Measurements from ENCODE around the gene TCF25.

DNA sequence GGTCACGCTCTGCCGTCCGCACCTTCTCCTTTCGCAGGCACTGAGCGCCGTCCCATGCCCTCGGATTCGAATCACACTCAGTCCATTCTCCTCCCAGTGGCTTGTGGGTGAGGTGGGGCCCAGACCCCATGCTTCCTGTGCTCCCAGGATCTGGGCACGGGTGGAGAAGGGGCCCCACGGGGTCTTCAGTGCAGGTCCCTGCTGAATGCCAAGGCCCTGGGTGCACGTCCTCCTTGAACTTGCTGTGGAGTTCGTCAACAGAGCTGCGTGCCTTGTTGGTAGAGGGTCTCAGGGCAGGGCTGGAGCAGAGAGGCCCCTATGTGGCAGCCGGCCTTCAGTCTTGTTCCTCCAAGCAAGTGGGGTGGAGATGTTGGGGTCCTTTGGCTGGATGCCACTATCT lies 38.0 kb downstream of the TCF25 start:
- TF ChIP-seq POLR2A (IDR thresholded peaks at IDR 0.05) = no peak
- TF ChIP-seq, protein P1, sequence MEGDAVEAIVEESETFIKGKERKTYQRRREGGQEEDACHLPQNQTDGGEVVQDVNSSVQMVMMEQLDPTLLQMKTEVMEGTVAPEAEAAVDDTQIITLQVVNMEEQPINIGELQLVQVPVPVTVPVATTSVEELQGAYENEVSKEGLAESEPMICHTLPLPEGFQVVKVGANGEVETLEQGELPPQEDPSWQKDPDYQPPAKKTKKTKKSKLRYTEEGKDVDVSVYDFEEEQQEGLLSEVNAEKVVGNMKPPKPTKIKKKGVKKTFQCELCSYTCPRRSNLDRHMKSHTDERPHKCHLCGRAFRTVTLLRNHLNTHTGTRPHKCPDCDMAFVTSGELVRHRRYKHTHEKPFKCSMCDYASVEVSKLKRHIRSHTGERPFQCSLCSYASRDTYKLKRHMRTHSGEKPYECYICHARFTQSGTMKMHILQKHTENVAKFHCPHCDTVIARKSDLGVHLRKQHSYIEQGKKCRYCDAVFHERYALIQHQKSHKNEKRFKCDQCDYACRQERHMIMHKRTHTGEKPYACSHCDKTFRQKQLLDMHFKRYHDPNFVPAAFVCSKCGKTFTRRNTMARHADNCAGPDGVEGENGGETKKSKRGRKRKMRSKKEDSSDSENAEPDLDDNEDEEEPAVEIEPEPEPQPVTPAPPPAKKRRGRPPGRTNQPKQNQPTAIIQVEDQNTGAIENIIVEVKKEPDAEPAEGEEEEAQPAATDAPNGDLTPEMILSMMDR (IDR thresholded peaks at IDR 0.05) = no peak

All from esophagus squamous epithelium (tissue), 4 donors.